Gastroesophageal sphincter (tissue), 4 donors: ENCODE measurements around the gene PRIMPOL. TPM values are rescaled to one million over a fixed set of nuclear protein-coding genes. Genes with fewer than 3 reads are reported as not detected.

ENCODE experiments used
- ATAC-seq: fragments of 150-250 bp; one replicate; pipeline ENCODE4 v1.9.1; 2016; ENCODE audit warnings: mild to moderate bottlenecking, moderate library complexity
- H3K27ac ChIP-seq, 4 donors: fragments of 200-600 bp; sonication (generic) in 3 of 4; 1 replicate in 3 of 4; 2 replicates in 1 of 4; pipeline ENCODE4 v1.5.1; 2016 to 2019
- H3K27me3 ChIP-seq: fragments of 200-600 bp; sonication (generic); one replicate; pipeline ENCODE4 v1.5.1; 2019
- H3K36me3 ChIP-seq, 2 donors: fragments of 200-600 bp; sonication (generic); one replicate each; pipeline ENCODE4 v1.5.1; 2019; ENCODE audit warnings: control low read depth in 1 of 2
- H3K4me1 ChIP-seq, 3 donors: fragments of 200-600 bp; sonication (generic); 1 replicate in 2 of 3; 2 replicates in 1 of 3; pipeline ENCODE4 v1.5.1; 2016 to 2019; ENCODE audit warnings: control low read depth in 2 of 3
- H3K4me3 ChIP-seq, 2 donors: fragments of 200-600 bp; sonication (generic); one replicate each; pipeline ENCODE4 v1.5.1; 2019; ENCODE audit warnings: mild to moderate bottlenecking in 1 of 2, moderate library complexity in 1 of 2
- H3K9me3 ChIP-seq, 3 donors: fragments of 200-600 bp; sonication (generic); one replicate each; pipeline ENCODE4 v1.5.1; 2017 to 2019; ENCODE audit warnings: control low read depth in 2 of 3
- CTCF ChIP-seq, 4 experiments: fragments of 200-600 bp in 2 of 4; fragments of 450-650 bp in 2 of 4; sonication (generic) in 1 of 4; IDR thresholded peaks; one replicate each; pipeline ENCODE4 v1.5.1; 2017 to 2019; ENCODE audit warnings: antibody characterized with exemption in 4 of 4, mild to moderate bottlenecking in 2 of 4, moderate library complexity in 2 of 4
- EP300 ChIP-seq: sonication (generic); formaldehyde crosslinking; IDR thresholded peaks from one replicate; pipeline ENCODE4 v1.6.1; 2017; ENCODE audit warnings: antibody characterized with exemption, mild to moderate bottlenecking
- POLR2A ChIP-seq, 2 donors: fragments of 450-650 bp; IDR thresholded peaks; one replicate each; pipeline ENCODE4 v1.6.1; 2017; ENCODE audit warnings: antibody characterized with exemption in 2 of 2, mild to moderate bottlenecking in 2 of 2, moderate library complexity in 1 of 2
- POLR2AphosphoS5 ChIP-seq: sonication (generic); formaldehyde crosslinking; IDR thresholded peaks from one replicate; pipeline ENCODE4 v1.6.1; 2017; ENCODE audit warnings: antibody characterized with exemption
- WGBS, 2 donors: methylation state at CpG; one replicate each; pipeline ENCODE4 v1.1.5; 2018; ENCODE audit warnings: low coverage in 1 of 2; 5-methylcytosine and 5-hydroxymethylcytosine counted together
- total RNA-seq, 4 donors: library from RNA; depleted of rRNA; stranded (reverse); fragments of >200 nt; gene quantifications; one replicate each; pipeline ENCODE4 v1.1.0, GENCODE V29; 2016

The PRIMPOL gene
- total RNA-seq, 4 donors from 2014 or later: 14.2 to 21.6 (median 16.9) TPM

- H3K9me3 ChIP-seq: no peaks in the 10 kb centered on the region
- TF ChIP-seq CTCF (IDR thresholded peaks at IDR 0.05): no peak
- TF ChIP-seq POLR2A (IDR thresholded peaks at IDR 0.05): no peak
- TF ChIP-seq EP300: no peak
- TF ChIP-seq POLR2AphosphoS5: no peak
- H3K27me3 ChIP-seq: no peaks in the 10 kb centered on the region
- H3K4me1 ChIP-seq: no peaks in the 10 kb centered on the region
- ATAC-seq: no peak
- H3K36me3 ChIP-seq: peaks cover 0 to 64% of the 10 kb centered on the region in 2 donors
- H3K27ac ChIP-seq: no peak overlapping the region
- 72 to 86% methylated on average over 1 of the region's 1 CpG for WGBS, 2 donors
- H3K4me3 ChIP-seq: no peak overlapping the region
Observed at GRCh38 chr4:184662236-184662635, 12.7 kb downstream of the PRIMPOL start.

DNA sequence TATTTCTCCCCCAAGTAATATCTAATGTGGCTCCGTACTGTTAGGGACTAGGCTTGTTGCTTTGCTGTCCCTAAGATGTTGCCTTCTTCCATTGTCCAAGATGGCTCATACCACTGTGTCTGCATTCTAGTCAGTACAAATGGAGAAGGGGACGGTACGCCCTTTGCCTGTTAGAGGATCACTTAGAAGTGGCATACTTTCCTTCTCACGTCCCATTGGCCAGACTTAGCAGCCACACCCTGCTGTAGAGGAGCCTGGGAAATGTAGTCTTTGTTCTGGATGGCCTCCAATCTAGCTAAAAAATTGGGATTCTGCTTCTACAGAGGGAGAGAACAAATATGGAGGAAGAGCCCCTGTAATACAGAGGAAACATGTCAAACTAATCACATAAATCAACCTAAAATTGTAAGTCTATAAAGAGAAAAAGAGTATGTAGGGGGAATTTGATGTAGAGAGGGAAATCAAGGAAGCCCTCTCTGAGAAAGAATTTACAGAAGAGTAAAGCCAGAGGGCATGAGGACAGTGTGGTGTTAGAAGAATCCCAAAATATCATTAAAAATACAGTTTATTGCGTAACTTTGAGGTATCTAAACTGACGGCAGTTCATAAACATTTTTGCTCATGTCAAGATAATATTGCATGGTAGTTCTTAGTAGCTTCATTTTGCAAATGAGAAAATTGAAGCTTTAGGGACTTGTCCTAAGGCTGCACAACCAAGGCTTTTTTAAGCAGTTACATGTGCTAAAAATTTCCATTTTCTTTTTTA lies 15.1 kb downstream of the PRIMPOL start:
- Histone ChIP-seq H3K4me3 (no peak overlapping the region), H3K36me3 (peaks cover 0 to 69% of the 10 kb centered on the region in 2 donors), H3K9me3 (no peaks in the 10 kb centered on the region), H3K27me3 (no peaks in the 10 kb centered on the region), H3K4me1 (no peaks in the 10 kb centered on the region), H3K27ac (no peak overlapping the region)
- 71 to 87% methylated on average over 4 of the region's 6 CpGs for whole genome bisulfite sequencing, 2 donors
- TF ChIP-seq CTCF (IDR thresholded peaks at IDR 0.05) (no peak), POLR2AphosphoS5 (no peak), POLR2A (IDR thresholded peaks at IDR 0.05) (no peak), EP300 (no peak)
- ATAC-seq: no peak

GRCh38 chr4:184666670-184667069 lies 17.1 kb downstream of the PRIMPOL start:
- no peak for ATAC-seq
- H3K4me3 ChIP-seq: no peak overlapping the region
- no peaks in the 10 kb centered on the region for H3K27me3 ChIP-seq
- peaks cover 0 to 68% of the 10 kb centered on the region in 2 donors for H3K36me3 ChIP-seq
- no peaks in the 10 kb centered on the region for H3K9me3 ChIP-seq
- TF ChIP-seq CTCF (IDR thresholded peaks at IDR 0.05) (no peak), POLR2A (IDR thresholded peaks at IDR 0.05) (no peak), EP300 (no peak)
- H3K27ac ChIP-seq: no peak overlapping the region
- no peaks in the 10 kb centered on the region for H3K4me1 ChIP-seq
- WGBS, 2 donors: 76 to 98% methylated on average over 2 to 3 of the region's 6 CpGs

DNA sequence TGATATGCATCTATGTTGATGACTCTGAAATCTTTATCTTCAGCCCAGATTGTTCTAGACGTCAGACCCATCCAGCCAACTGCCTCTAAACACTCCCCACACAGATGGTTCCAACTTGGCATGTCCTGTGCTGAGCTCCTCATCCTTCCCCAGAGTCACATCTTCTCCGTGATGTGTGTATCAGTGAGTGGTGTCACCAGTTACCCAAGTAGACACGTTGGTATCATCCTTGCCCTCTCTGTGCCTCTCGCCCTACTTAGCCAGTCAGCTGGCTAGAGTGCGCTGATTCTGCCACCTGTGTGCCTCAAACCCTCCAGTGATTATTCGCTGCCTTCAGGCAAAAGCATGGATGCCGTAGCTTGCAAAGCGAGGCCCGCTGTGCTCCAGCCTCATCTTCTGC lies 18.6 kb downstream of the PRIMPOL start:
- WGBS, 2 donors: 56 to 84% methylated on average over 2 to 6 of the region's 9 CpGs
- Histone ChIP-seq H3K4me3 (no peak overlapping the region), H3K4me1 (no peaks in the 10 kb centered on the region), H3K36me3 (peaks cover 0 to 81% of the 10 kb centered on the region in 2 donors), H3K27me3 (no peaks in the 10 kb centered on the region), H3K27ac (no peak overlapping the region), H3K9me3 (no peaks in the 10 kb centered on the region)
- no peak for TF ChIP-seq POLR2AphosphoS5
- TF ChIP-seq POLR2A (IDR thresholded peaks at IDR 0.05): no peak
- no peak for TF ChIP-seq CTCF (IDR thresholded peaks at IDR 0.05)
- no peak for TF ChIP-seq EP300
- no peak for ATAC-seq

DNA sequence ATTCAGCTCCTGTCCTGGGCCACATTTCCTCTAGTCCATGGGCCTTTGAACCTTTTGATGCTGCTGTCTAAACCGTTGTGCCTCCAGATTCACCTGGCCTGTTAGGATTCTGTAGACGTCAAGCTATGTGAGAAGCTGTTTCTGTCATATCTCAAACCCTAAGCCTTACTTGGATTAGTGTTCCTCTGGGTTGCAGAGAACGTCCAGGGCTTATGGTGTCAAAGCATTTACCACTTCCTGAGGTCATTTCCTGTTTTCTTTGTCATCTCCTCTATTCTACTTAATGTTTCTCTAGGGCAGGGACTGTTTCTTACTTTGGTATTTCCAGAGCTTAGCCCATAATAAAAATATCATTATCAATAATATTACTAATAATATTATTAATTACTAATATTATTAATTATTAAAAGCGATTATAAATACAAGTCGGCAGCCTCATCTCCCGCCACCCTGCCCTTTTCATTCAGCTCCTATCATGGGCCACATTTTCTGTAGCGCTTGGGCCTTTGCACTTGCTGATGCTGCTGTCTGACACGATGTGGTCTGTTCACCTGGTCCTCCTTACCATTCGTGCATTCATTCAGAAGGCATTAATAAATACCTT lies 19.1 kb downstream of the PRIMPOL start:
- no peaks in the 10 kb centered on the region for H3K4me1 ChIP-seq
- peaks cover 0 to 85% of the 10 kb centered on the region in 2 donors for H3K36me3 ChIP-seq
- no peak overlapping the region for H3K4me3 ChIP-seq

More for the DNA sequence above, 19.1 kb downstream of the PRIMPOL start:
- ATAC-seq: no peak
- TF ChIP-seq POLR2A (IDR thresholded peaks at IDR 0.05): no peak
- no peak for TF ChIP-seq EP300
- TF ChIP-seq CTCF (IDR thresholded peaks at IDR 0.05): no peak
- TF ChIP-seq POLR2AphosphoS5: no peak
- Histone ChIP-seq H3K27ac (no peak overlapping the region), H3K9me3 (no peaks in the 10 kb centered on the region), H3K27me3 (no peaks in the 10 kb centered on the region)
- WGBS, 2 donors: 75 to 78% methylated on average over 8 to 9 of the region's 9 CpGs
